Measurements from ENCODE around the gene SNIP1. TPM values are rescaled to one million over a fixed set of nuclear protein-coding genes. Genes with fewer than 3 reads are reported as not detected.
"Not testable (repeated sequence)": the region's sequence is repeated elsewhere in the genome, so short reads cannot be mapped to it uniquely, and the experiment has no call there.

Gene SNIP1
- total RNA-seq, 1 donor: 14.1 TPM

DNA sequence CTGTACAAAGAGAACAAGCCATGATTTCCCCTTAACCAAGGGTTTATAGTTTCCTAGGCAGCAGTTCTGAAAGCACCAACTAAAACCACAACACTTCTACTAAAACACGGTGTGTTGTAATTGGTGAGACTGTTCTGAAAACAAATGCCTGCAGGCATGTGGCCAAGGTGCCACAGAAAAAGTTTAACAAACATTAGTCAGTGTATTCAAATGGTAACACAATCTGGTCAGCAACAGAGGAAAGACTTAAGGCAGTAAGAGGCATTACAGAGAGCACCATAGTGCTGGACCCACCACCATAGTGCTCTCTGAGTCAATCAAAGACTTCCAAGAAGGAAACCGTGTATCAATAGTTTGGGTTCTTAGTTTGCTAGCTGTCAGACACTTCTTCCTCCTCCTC, 16.7 kb downstream of the SNIP1 start:
- H3K4me3 ChIP-seq (ENCODE audit: insufficient read depth, low read length): no peak overlapping the region
- H2AFZ ChIP-seq (ENCODE audit: low read length): no peak overlapping the region
- H3K27me3 ChIP-seq (ENCODE audit: insufficient read depth, low read length): no peaks in the 10 kb centered on the region
- peaks cover 45% of the 10 kb centered on the region for H3K36me3 ChIP-seq (ENCODE audit: insufficient read depth, low read length)
- H4K20me1 ChIP-seq (ENCODE audit: insufficient read depth, low read length): no peaks in the 10 kb centered on the region
- TF ChIP-seq, protein P1, sequence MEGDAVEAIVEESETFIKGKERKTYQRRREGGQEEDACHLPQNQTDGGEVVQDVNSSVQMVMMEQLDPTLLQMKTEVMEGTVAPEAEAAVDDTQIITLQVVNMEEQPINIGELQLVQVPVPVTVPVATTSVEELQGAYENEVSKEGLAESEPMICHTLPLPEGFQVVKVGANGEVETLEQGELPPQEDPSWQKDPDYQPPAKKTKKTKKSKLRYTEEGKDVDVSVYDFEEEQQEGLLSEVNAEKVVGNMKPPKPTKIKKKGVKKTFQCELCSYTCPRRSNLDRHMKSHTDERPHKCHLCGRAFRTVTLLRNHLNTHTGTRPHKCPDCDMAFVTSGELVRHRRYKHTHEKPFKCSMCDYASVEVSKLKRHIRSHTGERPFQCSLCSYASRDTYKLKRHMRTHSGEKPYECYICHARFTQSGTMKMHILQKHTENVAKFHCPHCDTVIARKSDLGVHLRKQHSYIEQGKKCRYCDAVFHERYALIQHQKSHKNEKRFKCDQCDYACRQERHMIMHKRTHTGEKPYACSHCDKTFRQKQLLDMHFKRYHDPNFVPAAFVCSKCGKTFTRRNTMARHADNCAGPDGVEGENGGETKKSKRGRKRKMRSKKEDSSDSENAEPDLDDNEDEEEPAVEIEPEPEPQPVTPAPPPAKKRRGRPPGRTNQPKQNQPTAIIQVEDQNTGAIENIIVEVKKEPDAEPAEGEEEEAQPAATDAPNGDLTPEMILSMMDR (IDR thresholded peaks at IDR 0.05; ENCODE audit: extremely low read depth, low read depth, low read length): no peak
- no peak overlapping the region for H3K27ac ChIP-seq (ENCODE audit: low read depth, low read length)
- DNase-seq (ENCODE audit: insufficient read length, low spot score, missing footprints): peak; percentile 37
- H3K79me2 ChIP-seq (ENCODE audit: insufficient read depth, low read length): peaks cover 6% of the 10 kb centered on the region
- H3K4me1 ChIP-seq (ENCODE audit: insufficient read depth, low read length): peaks cover 12% of the 10 kb centered on the region
- no peaks in the 10 kb centered on the region for H3K9me3 ChIP-seq (ENCODE audit: low read depth, low read length)
- no peak overlapping the region for H3K4me2 ChIP-seq (ENCODE audit: insufficient read depth, low read length)

GRCh38 chr1:37533317-37534093, 20.6 kb downstream of the SNIP1 start:
- Histone ChIP-seq H3K9me3 (ENCODE audit: low read depth, low read length) (no peaks in the 10 kb centered on the region), H3K79me2 (ENCODE audit: insufficient read depth, low read length) (peaks cover 4% of the 10 kb centered on the region), H2AFZ (ENCODE audit: low read length) (no peak overlapping the region), H3K4me3 (ENCODE audit: insufficient read depth, low read length) (no peak overlapping the region), H3K4me1 (ENCODE audit: insufficient read depth, low read length) (peaks cover 12% of the 10 kb centered on the region), H3K4me2 (ENCODE audit: insufficient read depth, low read length) (no peak overlapping the region), H3K27ac (ENCODE audit: low read depth, low read length) (peak overlapping the region; percentile 48), H3K27me3 (ENCODE audit: insufficient read depth, low read length) (no peaks in the 10 kb centered on the region), H4K20me1 (ENCODE audit: insufficient read depth, low read length) (no peaks in the 10 kb centered on the region), H3K36me3 (ENCODE audit: insufficient read depth, low read length) (peaks cover 17% of the 10 kb centered on the region)
- TF ChIP-seq, protein P1 (IDR thresholded peaks at IDR 0.05; ENCODE audit: extremely low read depth, low read depth, low read length): no peak
- DNase-seq (ENCODE audit: insufficient read length, low spot score, missing footprints): no peak

DNA sequence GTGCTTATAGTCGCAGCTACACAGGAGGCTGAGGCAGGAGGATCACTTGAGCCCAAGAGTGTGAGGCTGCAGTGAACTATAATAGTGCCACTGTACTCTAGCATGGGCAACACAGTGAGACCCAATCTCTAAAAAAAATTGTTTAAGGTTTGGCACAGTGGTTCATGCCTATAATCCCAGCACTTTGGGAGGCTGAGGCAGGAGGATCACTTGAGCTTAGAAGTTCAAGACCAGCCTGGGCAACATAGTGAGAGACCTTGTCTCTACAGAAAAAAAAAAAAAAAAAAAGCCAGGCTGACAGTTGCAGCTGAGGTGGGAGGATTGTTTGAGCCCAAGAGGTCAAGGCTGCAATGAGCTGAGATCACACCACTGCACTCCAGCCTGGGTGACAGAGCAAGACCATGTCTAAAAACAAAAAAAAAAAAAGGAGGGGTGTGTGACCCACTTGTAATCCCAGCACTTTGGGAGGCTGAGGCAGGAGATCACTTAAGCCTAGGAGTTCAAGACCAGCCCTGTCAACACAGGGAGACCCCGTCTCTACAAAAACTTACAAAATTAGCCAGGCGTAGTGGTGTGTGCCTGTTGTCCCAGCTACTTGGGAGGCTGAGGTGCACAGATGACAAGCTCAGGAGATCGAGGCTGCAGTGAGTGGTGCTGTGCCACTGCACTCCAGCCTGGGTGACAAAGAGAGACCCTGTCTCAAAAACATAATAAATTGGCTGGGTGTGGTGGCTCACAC, 21.5 kb downstream of the SNIP1 start:
- H3K4me2 ChIP-seq (ENCODE audit: insufficient read depth, low read length); DNase-seq (ENCODE audit: insufficient read length, low spot score, missing footprints); H3K4me3 ChIP-seq (ENCODE audit: insufficient read depth, low read length); H2AFZ ChIP-seq (ENCODE audit: low read length); H3K79me2 ChIP-seq (ENCODE audit: insufficient read depth, low read length); H3K27me3 ChIP-seq (ENCODE audit: insufficient read depth, low read length); H3K9me3 ChIP-seq (ENCODE audit: low read depth, low read length); H3K27ac ChIP-seq (ENCODE audit: low read depth, low read length); H4K20me1 ChIP-seq (ENCODE audit: insufficient read depth, low read length): not testable (repeated sequence)
- Histone ChIP-seq H3K36me3 (ENCODE audit: insufficient read depth, low read length) (peaks cover 12% of the 10 kb centered on the region), H3K4me1 (ENCODE audit: insufficient read depth, low read length) (peaks cover 12% of the 10 kb centered on the region)

DNA sequence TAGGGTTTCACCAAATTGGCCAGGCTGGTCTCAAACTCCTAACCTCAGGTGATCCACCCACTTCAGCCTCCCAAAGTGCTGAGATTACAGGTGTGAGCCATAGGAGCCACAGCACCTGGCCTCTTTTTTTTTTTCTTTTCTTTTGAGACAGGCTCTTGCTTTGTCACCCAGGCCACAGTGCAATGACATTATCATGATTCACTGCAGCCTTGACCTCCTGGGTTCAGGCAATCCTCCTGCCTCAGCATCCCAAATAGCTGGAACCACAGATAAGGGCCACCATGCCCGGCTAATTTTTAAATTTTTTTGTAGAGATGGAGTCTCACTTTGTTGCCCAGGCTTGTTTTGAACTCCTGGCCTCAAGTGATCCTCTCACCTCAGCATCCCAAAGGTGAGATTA, 24.2 kb downstream of the SNIP1 start:
- H3K27ac ChIP-seq (ENCODE audit: low read depth, low read length); H3K36me3 ChIP-seq (ENCODE audit: insufficient read depth, low read length); H2AFZ ChIP-seq (ENCODE audit: low read length); H3K4me2 ChIP-seq (ENCODE audit: insufficient read depth, low read length); H3K27me3 ChIP-seq (ENCODE audit: insufficient read depth, low read length); DNase-seq (ENCODE audit: insufficient read length, low spot score, missing footprints); H4K20me1 ChIP-seq (ENCODE audit: insufficient read depth, low read length); H3K4me3 ChIP-seq (ENCODE audit: insufficient read depth, low read length); H3K9me3 ChIP-seq (ENCODE audit: low read depth, low read length); H3K79me2 ChIP-seq (ENCODE audit: insufficient read depth, low read length): not testable (repeated sequence)
- H3K4me1 ChIP-seq (ENCODE audit: insufficient read depth, low read length): peaks cover 12% of the 10 kb centered on the region

GRCh38 chr1:37519613-37520012, 34.5 kb downstream of the SNIP1 start:
- Histone ChIP-seq H4K20me1 (ENCODE audit: insufficient read depth, low read length) (no peaks in the 10 kb centered on the region), H3K4me3 (ENCODE audit: insufficient read depth, low read length) (no peak overlapping the region), H3K4me2 (ENCODE audit: insufficient read depth, low read length) (no peak overlapping the region), H3K27ac (ENCODE audit: low read depth, low read length) (no peak overlapping the region), H2AFZ (ENCODE audit: low read length) (no peak overlapping the region), H3K79me2 (ENCODE audit: insufficient read depth, low read length) (no peaks in the 10 kb centered on the region), H3K9me3 (ENCODE audit: low read depth, low read length) (no peaks in the 10 kb centered on the region), H3K36me3 (ENCODE audit: insufficient read depth, low read length) (no peaks in the 10 kb centered on the region), H3K27me3 (ENCODE audit: insufficient read depth, low read length) (no peaks in the 10 kb centered on the region), H3K4me1 (ENCODE audit: insufficient read depth, low read length) (peaks cover 6% of the 10 kb centered on the region)
- TF ChIP-seq, protein P1 (IDR thresholded peaks at IDR 0.05; ENCODE audit: extremely low read depth, low read depth, low read length): no peak
- no peak for DNase-seq (ENCODE audit: insufficient read length, low spot score, missing footprints)

DNA sequence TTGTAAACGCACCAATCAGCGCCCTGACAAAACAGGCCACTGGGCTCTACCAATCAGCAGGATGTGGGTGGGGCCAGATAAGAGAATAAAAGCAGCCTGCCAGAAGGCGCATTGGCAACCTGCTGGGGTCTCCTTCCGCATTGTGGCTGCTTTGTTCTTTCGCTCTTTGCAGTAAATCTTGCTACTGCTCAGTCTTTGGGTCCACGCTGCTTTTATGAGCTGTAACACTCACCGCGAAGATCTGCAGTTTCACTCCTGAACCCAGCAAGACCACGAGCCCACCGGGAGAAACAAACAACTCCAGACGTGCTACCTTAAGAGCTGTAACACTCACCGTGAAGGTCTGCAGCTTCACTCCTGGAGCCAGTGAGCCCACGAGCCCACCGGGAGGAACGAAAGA, 35.2 kb downstream of the SNIP1 start:
- not testable (repeated sequence) for H3K79me2 ChIP-seq (ENCODE audit: insufficient read depth, low read length); H2AFZ ChIP-seq (ENCODE audit: low read length)

More for the DNA sequence above, 35.2 kb downstream of the SNIP1 start:
- not testable (repeated sequence) for DNase-seq (ENCODE audit: insufficient read length, low spot score, missing footprints); H3K27ac ChIP-seq (ENCODE audit: low read depth, low read length); H3K9me3 ChIP-seq (ENCODE audit: low read depth, low read length); H3K27me3 ChIP-seq (ENCODE audit: insufficient read depth, low read length); H3K36me3 ChIP-seq (ENCODE audit: insufficient read depth, low read length); H3K4me2 ChIP-seq (ENCODE audit: insufficient read depth, low read length); H3K4me3 ChIP-seq (ENCODE audit: insufficient read depth, low read length); H3K4me1 ChIP-seq (ENCODE audit: insufficient read depth, low read length); H4K20me1 ChIP-seq (ENCODE audit: insufficient read depth, low read length)
